Activated CD8-positive, alpha-beta memory T cell treated with anti-CD3 and anti-CD28 coated beads, Interleukin-2, amount 50 U/mL, for 1 hour (primary cell): ENCODE measurements around the gene FARS2.

Source experiments
- DNase-seq: peaks from one replicate; pipeline ENCODE4 v3.0.0-alpha.2; 2020; ENCODE audit errors: extremely low read depth

Gene FARS2

DNA sequence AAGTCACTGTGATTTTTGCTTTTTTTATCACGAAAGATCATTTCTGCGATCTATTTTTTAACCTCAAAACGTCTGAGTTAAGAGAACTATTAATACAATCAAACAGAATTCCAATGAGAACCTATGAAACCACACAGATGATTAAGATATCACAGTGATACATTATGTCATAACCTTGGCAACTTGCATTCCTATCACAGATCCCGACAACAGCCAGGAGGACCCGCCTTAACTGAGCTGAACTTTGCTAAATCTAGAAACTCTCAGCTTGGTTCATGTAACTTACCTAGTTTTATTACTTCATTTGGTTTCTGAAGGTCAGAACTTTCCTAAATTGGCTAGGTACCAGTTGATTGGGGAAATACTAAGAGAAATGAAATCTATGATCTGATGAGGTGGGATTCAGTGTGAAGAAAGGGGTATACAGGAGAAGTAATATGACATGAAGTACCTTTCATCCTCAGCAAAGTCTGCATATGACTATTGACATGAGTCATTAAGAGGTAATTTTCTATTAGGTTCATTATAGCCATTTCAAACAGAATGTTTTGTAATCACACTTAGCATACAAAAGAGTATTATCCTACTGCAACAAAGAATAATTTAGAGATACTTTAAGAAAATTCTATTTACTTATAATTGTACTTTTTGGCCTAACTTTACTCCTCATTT is 11.7 kb upstream of the FARS2 start:
- DNase-seq, result no peak

DNA sequence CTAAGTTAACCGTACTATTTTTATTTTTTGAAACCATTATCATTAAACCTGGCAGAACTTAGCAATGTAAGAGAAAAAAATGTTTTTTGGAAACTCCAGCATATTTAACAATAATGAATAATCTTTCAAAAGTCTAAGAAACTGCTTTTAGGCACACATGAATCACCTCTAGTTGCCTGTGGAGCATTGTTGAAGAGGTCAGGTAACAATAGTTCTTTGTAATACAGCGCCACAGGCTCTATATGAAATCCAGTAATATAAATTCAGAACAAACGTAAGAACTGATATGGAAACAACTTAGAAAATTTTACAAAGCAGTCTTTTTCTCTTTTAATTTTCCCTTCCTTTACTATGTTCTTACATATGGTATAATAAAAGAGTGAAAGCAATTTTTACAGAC is 10.9 kb upstream of the FARS2 start:
- DNase-seq, result no peak

GRCh38 chr6:5250911-5251310 is 10.4 kb upstream of the FARS2 start:
- no peak for DNase-seq

DNA sequence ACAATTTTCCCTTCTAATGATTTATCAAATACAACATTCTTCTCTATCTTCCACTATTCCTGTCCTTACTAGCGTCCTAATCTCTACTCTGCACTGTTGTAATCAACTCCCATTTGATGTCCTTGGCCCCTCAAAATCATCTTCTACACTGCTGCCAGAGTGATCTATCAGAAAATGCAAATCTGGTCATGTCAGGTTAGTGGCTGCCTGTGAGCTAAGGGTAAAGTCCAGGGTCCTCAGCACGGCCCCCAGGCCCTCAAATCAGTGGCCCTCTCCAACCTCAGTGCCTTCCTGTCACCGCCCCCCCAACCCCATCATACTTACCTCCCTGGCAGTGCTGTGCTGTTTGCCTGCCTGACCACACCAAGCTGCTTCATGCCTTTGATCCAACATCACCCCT is 4.4 kb upstream of the FARS2 start:
- no peak for DNase-seq

GRCh38 chr6:5257400-5257799 is 3.9 kb upstream of the FARS2 start:
- no peak for DNase-seq

- no peak for DNase-seq
These were observed 1.9 kb upstream of the FARS2 start for GRCh38 chr6:5259428-5259827.

- DNase-seq, result peak; percentile 59
These were observed 1.1 kb upstream of the FARS2 start for GRCh38 chr6:5260111-5260620.

- no peak for DNase-seq
These were observed 314 bp downstream of the FARS2 start for GRCh38 chr6:5261545-5262109.

GRCh38 chr6:5266423-5266822 is 5.1 kb downstream of the FARS2 start:
- no peak for DNase-seq

DNA sequence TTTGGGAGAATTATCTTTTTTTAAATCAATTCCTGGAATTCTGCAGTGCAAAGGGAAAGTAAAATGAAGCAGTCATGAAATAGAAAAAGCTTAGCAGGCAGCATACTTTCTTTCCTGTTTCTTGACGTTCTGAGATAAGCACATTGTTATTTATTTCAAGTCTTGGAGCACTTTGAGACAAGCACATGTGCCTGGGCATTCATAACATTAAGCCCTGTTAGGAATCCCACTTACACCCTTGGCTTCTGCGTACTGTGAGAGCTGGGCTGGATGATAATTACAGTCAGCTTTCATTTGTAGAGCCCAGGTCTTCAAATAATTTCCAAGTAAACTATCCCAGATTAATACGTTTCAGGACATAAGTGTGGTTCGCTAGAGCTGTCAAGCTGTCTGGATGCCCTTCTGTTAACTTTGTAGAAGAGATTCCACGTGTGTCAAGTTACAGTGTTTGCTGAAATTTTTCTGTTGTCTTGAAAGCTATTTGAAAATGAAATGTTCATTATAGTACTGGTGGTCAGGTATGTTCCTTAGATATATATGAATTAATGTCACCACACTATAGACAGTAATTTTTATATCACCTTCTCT is 8.9 kb downstream of the FARS2 start:
- no peak for DNase-seq

DNA sequence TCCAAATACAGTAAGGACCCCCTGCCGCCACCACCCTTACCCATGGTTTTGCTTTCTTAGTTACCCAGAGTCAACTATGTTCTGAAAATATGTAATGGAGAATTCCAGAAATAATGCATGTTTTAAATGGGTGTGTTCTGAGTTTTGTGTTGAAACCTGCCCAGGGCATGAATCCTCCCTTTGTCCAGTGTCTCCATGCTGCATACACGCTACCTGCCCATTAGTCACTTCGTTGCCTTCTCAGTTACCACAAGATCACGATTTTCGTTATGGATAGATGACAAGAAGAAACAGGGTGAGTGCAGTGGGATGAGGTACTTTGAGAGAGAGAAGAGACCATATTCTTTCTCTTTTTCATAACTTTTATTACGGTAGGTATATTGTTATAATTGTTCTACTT is 10.6 kb downstream of the FARS2 start:
- DNase-seq, result no peak

DNA sequence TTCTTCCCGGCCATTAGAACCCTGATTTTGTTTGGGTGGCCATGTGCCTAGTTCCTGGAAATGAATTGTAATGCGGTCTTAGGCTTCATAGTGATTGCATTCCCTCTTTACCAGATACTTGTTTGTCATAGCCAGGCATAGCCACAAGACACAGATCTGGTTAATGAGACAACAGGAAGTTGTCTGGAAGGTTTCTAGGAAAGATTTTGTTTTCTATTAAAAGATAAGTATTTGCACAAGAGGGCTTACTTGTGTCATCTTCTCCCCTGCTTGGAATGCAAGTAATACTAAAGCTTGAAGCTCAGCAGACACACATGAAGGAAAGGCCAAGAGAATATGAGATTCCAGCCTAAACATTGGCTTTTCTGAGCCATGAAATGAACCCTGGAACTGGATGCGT is 12.9 kb downstream of the FARS2 start:
- no peak for DNase-seq

GRCh38 chr6:5275497-5275896 is 14.2 kb downstream of the FARS2 start:
- no peak for DNase-seq

DNA sequence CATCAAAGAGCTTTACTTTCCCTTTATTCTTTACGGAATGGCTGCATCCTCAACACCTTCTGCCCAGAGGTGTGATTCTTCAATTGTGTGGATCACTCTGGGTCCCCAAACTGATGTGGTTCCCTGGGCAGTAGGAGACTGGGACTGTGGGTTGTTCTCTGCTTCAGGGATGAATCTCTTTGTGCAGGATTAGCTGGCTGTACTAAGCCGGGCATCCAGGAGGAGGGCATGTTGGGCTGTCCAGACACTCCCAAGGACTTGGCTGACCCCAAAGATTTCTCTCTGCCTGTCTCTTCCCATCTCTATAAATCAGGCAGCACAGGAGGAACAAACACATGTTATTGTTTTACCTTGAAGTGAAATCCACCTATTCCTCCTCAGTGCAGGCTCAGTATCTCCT is 15.3 kb downstream of the FARS2 start:
- no peak for DNase-seq

- DNase-seq, result no peak
These were observed 16.3 kb downstream of the FARS2 start for GRCh38 chr6:5277589-5277988.

DNA sequence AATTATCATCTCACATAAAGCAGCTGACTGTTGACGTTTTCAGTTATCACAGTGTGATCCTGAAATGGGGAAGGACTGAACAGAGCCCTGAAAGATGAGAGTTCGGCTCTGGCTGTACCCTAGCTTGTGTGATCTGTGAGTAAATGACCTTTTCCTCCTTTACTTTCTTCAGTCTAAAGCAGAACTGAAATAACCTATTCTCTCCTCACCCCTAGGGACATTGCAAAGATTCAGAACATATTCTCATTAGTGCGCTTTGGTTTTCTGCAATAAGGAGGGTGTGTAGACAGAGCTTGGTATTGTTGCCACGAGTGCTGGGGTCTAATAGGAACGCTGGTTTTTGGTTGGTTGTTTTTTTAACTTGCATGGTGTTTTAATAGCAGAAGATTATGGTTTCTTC is 16.7 kb downstream of the FARS2 start:
- no peak for DNase-seq

DNA sequence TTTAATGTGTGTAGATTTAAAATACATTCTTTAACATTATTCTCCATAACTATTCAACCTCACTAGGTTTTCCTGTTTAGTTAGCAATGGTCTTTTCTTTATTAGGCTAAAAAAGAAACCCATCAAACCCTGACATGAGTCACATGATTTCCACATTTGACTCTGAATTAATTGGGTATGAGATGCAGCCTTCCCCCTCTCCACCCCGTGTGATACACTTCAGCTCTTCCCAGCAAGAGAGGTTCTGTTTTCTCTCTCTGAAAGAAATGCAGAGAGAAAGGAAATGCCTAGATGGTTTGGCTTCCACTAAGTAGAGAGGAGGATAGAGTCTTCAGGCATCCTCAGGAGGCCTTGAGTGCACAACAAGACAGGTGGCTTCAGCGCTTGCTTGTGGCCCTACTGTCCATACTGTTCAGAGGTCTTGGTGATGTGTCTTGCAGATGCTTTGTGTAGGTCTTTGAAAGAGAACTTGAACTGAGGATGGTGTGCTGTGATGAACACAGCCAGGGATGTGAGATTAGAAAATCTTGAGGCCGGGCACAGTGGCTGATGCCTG is 17.3 kb downstream of the FARS2 start:
- no peak for DNase-seq

GRCh38 chr6:5279891-5280338 is 18.6 kb downstream of the FARS2 start:
- no peak for DNase-seq

DNA sequence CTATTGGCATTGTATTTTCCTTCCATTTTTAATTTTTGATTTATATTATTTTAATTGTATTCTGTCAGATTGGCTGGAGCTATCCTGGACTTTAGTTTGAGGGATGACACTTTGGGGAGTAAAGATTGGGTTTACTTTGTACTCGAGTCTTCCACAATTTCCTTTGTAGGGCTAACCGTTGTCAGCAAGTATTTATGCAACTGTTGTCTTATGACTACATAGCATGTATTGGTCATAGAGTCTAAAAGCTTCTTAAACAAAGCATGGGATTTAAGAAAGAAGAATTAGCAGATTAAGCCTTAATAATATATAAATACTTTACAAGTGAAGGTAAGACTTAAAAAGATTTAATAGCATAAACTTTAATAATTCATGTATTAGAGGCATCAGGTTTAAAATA is 19.6 kb downstream of the FARS2 start:
- no peak for DNase-seq

DNA sequence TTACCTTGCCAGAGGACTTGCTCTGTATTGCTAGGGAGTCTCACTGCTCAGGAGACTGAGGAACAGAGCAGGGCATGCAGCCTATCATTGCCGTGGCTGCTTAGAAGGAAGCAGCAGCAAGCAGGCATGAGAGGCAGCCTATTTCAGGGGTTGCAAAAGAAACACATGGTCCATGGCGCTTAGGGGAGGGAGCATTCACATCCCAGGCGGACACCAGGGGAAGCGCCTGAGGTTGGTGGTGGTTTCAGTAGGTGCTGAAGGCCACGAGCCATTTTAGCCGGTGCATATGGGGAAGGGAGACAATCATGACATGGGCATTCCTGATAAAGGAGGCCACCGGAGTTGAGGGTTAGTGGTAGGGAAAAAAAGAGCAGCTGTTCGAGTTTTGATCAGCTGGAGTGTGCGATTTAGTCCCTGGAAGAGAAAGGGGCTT is 20.9 kb downstream of the FARS2 start:
- no peak for DNase-seq

DNA sequence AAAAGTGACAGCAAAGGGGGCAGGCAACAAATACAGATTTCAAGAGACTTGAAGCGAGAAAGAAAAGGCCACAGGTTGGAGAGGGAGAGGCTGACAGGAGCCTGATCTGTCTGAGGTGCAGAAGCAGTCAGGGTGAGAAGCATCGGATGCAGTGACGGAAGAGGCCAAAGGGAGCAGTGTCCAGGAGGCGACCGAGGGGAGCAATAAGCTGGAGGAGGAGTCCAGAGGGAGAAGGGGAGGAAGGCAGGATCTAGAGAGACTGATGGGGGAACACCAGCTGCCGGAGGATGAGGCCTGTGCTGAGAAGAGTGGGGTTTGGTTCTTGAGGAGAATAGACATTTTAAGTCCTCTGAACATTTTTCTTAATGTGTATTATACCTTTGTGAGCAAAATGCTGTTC is 23.8 kb downstream of the FARS2 start:
- DNase-seq, result no peak

- no peak for DNase-seq
These were observed 24.2 kb downstream of the FARS2 start for GRCh38 chr6:5285526-5285925.

GRCh38 chr6:5286780-5287179 is 25.5 kb downstream of the FARS2 start:
- no peak for DNase-seq
